ACHN (cell line): ENCODE measurements around the gene PLEKHM3.

Experiments used
- DNase-seq: peaks from one replicate; pipeline ENCODE4 v3.0.0-alpha.2; 2015
- in situ Hi-C: cut with HindIII; loops from 2 replicates; pipeline ENCODE4 v1.10.0; 2017; ENCODE audit warnings: low sequenced_read_pairs, low pct_ligation_motif_present, low pct_unique_long_range_greater_than_20kb

The PLEKHM3 gene

GRCh38 chr2:207772081-207772843 lies 253.1 kb downstream of the PLEKHM3 start:
- in situ Hi-C loops: no loop called here
- DNase-seq: no peak

- in situ Hi-C loops: no loop called here
- DNase-seq: no peak
Observed at GRCh38 chr2:207771421-207771820, 253.9 kb downstream of the PLEKHM3 start.
